SW480 (cell line): ENCODE results near the gene OBSCN.

ENCODE experiments used
- DNase-seq: peaks from one replicate; pipeline ENCODE4 v3.0.0-alpha.2; 2016; ENCODE audit warnings: low spot score

OBSCN gene

DNA sequence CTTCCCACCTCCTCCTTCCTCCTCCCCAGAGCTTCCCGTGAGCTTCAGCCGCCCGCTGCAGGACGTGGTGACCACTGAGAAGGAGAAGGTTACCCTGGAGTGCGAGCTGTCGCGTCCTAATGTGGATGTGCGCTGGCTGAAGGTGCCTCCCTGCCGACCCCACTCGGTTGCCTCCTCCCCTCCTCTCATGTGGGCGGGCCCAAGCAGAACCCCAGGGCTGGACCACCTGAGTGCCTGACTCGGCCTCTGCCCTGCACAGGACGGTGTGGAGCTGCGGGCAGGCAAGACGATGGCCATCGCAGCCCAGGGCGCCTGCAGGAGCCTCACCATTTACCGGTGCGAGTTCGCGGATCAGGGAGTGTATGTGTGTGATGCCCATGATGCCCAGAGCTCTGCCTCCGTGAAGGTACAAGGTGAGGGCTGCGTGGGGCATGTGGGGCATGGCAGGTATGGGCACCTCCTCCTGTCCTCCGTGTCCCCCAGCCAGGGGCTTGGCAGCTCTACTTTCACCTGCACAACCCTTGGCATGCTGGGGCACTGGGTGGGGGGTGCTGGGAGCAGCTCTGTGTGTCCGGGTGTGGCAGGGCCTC is 69.2 kb downstream of the OBSCN start:
- DNase-seq, result no peak

DNA sequence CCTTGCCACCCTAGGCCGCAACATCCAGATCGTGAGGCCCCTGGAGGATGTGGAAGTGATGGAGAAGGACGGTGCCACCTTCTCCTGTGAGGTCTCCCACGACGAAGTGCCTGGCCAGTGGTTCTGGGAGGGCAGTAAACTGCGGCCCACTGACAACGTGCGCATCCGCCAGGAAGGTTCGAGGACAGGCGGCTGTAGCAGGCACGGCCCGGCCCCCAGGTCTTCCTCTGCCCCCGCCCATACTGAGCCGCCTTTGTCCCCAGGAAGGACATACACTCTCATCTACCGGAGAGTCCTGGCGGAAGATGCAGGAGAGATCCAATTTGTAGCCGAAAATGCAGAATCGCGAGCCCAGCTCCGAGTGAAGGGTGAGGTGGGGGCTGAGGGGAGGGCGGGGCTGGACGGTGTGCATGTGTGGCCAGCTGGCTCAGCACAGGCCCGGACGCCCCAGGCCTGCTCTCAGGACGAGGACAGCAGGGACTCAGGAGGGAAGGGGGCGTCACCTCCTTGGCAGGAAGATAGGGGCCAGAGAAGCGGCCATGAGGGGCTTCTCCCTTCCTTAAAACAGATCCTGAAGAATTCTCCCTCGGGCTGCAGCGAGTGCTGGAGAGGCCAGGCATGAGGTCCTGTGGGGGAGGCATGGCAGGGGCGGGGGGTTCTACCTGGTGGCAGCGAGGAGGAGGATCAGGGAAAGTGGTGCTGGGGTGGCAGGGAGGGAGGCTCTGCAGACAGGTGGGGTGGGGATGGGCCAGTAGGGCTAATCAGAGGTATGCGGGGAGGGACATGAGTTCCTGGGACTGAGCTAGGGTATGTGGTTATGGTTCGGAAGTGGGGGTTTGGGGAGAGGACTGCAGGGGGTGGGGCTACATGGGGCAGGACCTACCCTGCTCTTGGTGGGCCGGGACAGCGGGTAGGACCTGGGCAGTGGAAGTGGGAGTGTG is 69.9 kb downstream of the OBSCN start:
- no peak for DNase-seq

DNA sequence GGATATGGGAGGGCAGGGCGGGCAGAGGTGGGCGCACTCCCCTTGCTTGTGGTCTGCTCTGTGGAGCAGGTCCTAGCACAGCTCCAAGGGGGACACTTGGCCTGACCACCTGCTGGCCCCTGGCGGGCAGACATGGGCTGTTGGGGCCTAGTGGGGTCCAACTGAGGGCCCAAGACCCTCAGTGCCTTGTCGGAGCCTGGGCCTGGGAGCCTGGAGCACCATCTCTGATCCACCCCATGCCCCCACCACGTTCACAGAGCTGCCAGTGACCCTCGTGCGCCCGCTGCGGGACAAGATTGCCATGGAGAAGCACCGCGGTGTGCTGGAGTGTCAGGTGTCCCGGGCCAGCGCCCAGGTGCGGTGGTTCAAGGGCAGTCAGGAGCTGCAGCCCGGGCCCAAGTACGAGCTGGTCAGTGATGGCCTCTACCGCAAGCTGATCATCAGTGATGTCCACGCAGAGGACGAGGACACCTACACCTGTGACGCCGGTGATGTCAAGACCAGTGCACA is 70.6 kb downstream of the OBSCN start:
- no peak for DNase-seq

DNA sequence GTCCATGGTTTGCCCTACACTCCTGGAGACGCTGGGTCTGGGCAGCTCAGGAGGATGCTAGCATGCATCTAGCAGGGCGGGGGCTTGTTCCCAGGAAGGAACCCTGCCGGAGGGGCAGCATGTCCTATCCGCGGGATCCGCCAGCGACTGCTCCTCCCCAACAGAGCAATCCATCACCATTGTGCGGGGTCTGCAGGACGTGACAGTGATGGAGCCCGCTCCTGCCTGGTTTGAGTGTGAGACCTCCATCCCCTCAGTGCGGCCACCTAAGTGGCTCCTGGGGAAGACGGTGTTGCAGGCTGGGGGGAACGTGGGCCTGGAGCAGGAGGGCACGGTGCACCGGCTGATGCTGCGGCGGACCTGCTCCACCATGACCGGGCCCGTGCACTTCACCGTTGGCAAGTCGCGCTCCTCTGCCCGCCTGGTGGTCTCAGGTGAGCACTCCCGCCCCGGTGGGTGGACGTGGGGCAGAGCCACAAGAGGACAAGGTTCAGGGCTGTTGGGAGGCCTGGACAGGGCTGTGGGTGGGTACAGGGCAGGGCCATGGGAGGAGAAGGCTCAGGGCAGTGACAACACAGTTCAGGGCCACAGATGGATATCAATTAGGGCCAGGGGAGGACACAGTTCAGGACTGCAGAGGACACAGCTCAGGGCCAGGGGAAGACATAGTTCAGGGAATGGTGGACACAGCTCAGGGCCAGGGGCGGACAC is 71.3 kb downstream of the OBSCN start:
- DNase-seq, result no peak

DNA sequence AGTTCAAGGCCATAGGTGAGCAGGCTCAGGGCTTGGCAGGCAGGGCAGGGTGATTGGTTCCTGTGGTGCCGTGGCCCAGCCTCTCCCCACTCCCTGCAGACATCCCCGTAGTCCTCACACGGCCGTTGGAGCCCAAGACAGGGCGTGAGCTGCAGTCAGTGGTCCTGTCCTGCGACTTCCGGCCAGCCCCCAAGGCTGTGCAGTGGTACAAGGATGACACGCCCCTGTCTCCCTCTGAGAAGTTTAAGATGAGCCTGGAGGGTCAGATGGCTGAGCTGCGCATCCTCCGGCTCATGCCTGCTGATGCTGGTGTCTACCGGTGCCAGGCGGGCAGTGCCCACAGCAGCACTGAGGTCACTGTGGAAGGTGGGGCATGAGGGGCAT is 71.9 kb downstream of the OBSCN start:
- no peak for DNase-seq

DNA sequence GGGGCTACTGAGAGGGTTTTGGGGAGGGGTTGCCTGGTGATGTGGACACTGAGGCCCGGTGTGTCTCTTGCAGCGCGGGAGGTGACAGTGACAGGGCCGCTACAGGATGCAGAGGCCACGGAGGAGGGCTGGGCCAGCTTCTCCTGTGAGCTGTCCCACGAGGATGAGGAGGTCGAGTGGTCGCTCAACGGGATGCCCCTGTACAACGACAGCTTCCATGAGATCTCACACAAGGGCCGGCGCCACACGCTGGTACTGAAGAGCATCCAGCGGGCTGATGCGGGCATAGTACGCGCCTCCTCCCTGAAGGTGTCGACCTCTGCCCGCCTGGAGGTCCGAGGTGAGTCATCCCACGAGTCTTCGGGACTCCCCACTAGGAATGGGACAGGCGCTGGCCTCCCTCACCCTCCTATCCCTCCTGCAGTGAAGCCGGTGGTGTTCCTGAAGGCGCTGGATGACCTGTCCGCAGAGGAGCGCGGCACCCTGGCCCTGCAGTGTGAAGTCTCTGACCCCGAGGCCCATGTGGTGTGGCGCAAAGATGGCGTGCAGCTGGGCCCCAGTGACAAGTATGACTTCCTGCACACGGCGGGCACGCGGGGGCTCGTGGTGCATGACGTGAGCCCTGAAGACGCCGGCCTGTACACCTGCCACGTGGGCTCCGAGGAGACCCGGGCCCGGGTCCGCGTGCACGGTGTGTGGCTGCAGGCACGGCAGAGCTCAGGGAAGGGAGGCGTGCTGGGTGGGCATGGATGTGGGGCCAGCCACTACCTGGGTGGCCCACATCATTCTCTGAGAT is 72.5 kb downstream of the OBSCN start:
- no peak for DNase-seq

DNA sequence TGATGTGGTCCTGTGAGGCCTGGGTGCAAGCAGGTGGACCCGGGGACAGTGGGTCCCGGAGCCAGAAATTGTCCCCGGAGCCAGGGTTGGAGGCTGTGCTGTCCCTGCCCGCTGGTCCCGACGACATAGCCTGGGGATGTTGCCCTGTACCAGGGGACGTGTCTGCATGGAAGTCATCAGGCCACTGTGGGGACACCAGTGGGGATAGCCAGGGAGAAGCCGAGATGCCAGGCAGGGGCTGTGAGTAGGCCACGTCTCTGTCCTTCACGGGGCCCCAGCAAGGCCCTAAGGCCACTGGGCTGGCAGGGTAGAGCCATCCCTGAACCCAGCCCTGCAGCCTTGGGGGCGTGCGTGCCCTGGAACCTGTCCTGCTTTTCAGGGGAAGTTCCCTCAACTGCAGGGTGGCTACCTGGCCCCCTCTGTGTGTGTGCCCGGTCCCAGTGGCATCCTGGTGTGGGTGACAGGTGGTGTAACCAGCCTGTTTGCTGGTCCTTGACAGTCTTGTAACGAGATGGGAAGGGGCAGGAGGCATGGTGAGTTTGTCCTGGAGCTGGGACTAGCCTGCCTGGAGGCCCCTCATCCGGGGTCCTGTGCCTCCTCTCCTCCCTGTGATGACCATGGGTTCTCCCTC is 73.2 kb downstream of the OBSCN start:
- no peak for DNase-seq

DNA sequence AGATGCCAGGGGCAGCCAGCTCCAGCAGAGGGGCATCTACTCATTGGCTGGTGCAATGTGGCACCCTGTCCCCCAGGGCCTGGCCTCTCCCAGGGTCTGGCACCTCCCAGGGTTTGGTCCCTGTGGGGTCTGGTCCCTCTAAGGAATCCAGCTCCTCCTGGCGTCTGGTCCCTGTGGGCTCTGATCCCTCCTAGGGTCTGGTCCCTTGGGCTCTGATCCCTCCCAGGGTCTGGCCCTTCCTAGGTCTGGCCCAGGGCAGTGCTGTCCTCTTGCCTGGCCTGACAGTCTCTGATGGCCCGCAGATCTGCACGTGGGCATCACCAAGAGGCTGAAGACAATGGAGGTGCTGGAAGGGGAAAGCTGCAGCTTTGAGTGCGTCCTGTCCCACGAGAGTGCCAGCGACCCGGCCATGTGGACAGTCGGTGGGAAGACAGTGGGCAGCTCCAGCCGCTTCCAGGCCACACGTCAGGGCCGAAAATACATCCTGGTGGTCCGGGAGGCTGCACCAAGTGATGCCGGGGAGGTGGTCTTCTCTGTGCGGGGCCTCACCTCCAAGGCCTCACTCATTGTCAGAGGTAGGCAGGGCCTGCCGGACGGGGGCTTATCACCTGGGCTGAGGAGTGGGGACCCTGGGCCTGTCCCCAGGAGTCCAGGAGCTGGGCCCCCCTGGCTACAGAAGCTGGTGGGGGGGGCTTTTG is 73.9 kb downstream of the OBSCN start:
- no peak for DNase-seq

DNA sequence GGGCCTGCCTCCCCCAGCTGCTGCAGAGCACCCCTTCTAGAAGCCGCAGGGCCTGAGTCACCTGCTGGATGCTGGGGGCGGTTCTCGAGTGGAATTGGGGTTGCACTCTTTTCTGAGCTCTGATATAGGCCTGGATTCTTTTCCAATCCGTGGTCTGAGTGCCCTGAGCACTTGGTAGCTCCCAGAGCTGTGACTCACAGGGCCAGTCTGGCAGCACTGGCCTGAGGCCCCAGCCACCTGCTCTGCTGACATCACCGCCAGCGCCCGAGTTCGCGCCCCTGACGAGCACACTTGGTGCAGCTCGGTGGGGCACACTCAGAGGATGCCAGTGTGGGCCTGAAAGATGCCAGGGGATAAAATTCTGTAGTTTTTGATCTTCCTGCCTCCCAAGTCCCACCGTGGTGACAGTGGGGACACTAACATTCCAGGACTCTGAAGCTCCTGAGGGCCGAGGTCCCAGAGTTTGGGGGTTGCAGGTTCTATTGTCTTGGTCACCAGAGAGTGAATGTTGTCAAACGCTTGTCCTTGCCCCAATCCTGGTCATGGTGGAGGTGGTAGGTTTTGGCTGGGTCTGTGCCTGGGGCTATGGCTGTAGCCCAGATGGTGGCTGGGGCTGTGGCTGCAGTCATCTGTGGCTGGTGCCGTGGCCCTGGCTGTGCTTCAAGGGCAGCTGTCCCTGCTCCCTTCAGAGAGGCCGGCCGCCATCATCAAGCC is 74.6 kb downstream of the OBSCN start:
- DNase-seq, result peak; percentile 16

DNA sequence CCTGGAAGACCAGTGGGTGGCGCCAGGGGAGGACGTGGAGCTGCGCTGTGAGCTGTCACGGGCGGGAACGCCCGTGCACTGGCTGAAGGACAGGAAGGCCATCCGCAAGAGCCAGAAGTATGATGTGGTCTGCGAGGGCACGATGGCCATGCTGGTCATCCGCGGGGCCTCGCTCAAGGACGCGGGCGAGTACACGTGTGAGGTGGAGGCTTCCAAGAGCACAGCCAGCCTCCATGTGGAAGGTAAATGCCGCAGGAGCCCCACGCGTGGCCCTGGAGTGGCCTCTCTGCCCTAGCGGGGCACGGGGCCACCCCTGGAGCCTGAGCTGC is 75.2 kb downstream of the OBSCN start:
- no peak for DNase-seq

DNA sequence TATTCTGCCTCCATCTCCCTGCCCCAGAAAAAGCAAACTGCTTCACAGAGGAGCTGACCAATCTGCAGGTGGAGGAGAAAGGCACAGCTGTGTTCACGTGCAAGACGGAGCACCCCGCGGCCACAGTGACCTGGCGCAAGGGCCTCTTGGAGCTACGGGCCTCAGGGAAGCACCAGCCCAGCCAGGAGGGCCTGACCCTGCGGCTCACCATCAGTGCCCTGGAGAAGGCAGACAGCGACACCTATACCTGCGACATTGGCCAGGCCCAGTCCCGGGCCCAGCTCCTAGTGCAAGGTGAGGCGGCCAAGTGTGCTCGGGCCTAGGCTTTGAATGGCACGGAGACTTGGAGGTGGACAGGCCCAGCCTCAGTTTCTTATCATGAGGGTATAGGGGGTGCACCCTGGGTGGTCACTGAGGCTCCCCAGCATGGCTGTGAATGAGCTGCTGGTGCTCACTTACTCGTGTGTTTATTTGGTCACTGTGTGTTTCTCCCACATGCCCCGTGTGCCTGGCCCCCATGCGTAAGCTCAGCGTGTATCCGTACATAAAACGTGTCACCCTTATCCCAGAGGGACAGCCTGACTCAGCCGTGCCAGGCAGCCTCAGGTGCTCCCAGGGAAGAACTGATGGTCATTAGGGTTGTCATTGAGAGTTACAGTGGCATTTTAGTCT is 75.8 kb downstream of the OBSCN start:
- no peak for DNase-seq

DNA sequence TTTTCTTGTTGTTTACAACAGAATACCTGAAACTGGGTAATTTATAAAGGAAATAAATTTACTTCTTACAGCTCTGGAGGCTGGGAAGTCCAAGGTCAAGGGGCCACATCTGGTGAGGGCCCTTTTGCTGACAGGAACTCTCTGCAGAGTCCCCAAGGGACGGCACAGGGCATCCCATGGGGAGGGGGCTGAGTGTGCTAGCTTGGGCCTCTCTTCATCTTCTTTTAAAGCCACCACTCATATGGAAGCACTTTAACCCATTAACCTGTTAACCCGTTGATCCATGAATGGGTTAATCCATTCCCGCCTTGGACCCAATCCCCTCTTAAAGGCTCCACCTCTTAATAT is 76.3 kb downstream of the OBSCN start:
- no peak for DNase-seq

DNA sequence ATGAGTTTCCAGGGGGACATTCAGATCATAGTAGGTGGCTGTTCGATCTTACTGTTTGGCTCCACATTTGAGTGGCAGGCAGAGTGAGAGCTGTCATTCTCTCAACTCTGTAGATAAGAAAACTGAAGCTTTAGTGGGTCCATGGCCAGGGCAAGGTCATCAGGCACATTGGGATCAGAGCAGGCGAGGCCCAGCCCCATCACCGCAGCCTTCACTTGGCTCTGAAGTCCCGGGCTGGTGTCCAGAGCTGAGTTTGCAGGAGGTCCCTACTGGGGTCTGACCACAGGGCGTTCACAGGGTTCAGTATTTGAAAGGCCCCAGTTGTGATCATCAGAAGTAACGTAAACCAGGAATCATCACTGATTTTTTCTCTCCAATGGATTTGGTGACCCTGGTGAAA is 76.7 kb downstream of the OBSCN start:
- no peak for DNase-seq

DNA sequence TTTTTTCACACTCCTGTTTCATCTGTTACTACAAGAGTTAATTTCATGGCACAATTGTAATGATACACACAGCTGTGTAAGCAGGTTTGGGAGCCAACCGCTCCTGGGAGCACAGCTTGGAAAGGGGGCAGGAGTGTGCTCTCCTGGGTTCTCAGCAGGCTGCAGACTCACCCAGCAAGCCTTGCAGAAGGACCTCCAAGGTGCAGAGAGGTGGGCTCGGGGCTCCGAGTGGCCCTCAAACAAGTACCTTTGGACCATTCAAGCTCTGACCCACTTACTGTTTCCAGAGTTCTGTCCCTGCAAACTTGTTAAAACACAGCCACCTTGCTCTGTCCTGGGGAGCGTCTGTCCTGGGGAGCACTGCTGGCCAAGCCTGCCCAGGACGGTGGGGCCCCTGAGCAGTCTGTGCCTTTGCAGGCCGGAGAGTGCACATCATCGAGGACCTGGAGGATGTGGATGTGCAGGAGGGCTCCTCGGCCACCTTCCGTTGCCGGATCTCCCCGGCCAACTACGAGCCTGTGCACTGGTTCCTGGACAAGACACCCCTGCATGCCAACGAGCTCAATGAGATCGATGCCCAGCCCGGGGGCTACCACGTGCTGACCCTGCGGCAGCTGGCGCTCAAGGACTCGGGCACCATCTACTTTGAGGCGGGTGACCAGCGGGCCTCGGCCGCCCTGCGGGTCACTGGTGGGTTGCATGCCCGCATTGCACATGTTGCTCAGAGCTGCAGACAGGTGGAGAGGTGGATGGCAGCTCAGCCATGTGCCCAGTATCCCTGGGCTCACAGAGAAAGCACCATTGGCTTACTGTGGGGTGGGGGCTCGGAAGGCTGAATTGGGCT is 78.0 kb downstream of the OBSCN start:
- DNase-seq, result no peak

DNA sequence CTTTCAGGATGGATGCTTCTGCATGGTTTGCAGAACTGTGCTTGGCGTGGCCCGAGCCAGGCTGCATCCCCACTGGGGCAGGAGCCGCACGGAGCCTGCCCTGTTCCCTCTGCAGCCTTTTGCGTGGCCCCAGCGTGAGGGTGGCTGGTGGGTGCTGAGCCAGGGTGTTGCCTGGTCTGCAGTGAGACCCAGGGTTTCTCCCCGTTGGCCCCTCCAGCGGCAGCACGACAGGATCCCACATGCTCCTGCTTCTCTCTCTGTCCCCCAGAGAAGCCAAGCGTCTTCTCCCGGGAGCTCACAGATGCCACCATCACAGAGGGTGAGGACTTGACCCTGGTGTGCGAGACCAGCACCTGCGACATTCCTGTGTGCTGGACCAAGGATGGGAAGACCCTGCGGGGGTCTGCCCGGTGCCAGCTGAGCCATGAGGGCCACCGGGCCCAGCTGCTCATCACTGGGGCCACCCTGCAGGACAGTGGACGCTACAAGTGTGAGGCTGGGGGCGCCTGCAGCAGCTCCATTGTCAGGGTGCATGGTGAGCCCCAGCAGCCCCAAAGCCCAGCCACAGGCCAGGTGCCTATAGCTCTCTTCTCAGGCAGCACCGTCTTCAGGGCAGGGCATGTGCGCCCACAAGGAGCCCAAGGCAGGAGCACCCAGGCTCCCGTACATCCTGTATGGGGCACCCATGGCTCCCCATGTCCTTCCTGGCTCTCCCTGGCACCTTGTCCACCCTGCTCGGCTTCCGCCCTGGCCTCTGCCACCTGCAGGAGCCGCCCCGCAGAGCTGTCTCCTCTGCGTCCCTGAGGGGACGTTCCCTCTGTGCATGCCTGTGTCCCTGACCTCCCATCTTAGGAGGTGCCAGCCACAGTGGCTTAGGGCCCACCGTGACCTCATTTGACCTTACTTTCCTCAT is 78.9 kb downstream of the OBSCN start:
- no peak for DNase-seq

DNA sequence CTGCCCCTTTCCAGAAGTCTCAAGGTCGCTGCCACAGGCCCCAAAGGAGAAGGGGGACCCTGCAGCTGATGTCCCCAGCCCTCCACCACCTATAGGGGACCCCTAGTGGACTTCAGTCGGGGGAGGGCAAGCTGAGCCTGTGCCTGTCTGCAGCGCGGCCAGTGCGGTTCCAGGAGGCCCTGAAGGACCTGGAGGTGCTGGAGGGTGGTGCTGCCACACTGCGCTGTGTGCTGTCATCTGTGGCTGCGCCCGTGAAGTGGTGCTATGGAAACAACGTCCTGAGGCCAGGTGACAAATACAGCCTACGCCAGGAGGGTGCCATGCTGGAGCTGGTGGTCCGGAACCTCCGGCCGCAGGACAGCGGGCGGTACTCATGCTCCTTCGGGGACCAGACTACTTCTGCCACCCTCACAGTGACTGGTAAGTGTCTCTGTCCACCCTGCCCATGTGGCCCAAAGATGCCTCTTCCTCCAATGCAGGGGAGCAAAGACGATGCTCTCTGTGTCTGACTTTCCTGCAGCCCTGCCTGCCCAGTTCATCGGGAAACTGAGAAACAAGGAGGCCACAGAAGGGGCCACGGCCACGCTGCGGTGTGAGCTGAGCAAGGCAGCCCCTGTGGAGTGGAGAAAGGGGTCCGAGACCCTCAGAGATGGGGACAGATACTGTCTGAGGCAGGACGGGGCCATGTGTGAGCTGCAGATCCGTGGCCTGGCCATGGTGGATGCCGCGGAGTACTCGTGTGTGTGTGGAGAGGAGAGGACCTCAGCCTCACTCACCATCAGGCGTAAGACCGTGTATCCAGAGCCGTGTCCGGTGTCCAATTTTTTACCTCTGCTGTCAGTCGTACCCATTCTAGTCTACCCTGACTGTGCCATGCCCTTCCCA is 79.9 kb downstream of the OBSCN start:
- no peak for DNase-seq
